H1 (cell line): ENCODE measurements around the gene PPFIA2. TPM values are rescaled to one million over a fixed set of nuclear protein-coding genes. Genes with fewer than 3 reads are reported as not detected.

ENCODE experiments used
- CTCF ChIA-PET: fragments of 300-600 bp; sonication (Branson Sonifier 250); formaldehyde crosslinking; loops from one replicate; lab custom pipeline; 2021; ENCODE audit not compliant: partially characterized antibody; lab: Charles Lee
- POLR2A ChIA-PET: fragments of 300-600 bp; sonication (Branson Sonifier 250); formaldehyde crosslinking; loops from one replicate; lab custom pipeline; 2021; ENCODE audit warnings: inconsistent platforms; ENCODE audit not compliant: partially characterized antibody; lab: Charles Lee
- DNase-seq, 2 experiments: peaks; one replicate each; pipeline versions ENCODE4 v3.0.0 to v3.0.0-alpha.2; 2010 to 2022; ENCODE audit warnings: low spot score in 2 of 2, low read depth in 1 of 2, mixed read lengths in 1 of 2
- FAIRE-seq: peaks from 2 replicates; lab custom pipeline; 2011; peaks lifted over from hg19 to GRCh38; lab: Jason Lieb, UNC
- H2AFZ ChIP-seq: 2 replicates; pipeline ENCODE4 v1.8.1; 2012; ENCODE audit warnings: low read length, inconsistent platforms
- H2AK5ac ChIP-seq: 2 replicates; pipeline ENCODE4 v1.6.1; 2013; ENCODE audit warnings: low read depth, low read length
- H2BK120ac ChIP-seq: replicated peaks from 2 replicates; pipeline ENCODE3; 2013; ENCODE audit warnings: low read depth, low read length, inconsistent platforms
- H2BK12ac ChIP-seq: 2 replicates; pipeline ENCODE4 v1.6.1; 2013; ENCODE audit warnings: low read depth, low read length
- H2BK15ac ChIP-seq: 2 replicates; pipeline ENCODE4 v1.6.1; 2013; ENCODE audit warnings: low read length
- H2BK20ac ChIP-seq: 2 replicates; pipeline ENCODE4 v1.6.1; 2013; ENCODE audit warnings: low read length
- H2BK5ac ChIP-seq: 2 replicates; pipeline ENCODE4 v1.6.1; 2013; ENCODE audit warnings: low read depth, low read length
- H3K14ac ChIP-seq: 2 replicates; pipeline ENCODE4 v1.6.1; 2013; ENCODE audit warnings: inconsistent platforms; ENCODE audit not compliant: insufficient read length
- H3K18ac ChIP-seq: 2 replicates; pipeline ENCODE4 v1.6.1; 2013; ENCODE audit warnings: low read length; ENCODE audit errors: extremely low read depth
- H3K23ac ChIP-seq: 2 replicates; pipeline ENCODE4 v1.6.1; 2013; ENCODE audit warnings: inconsistent platforms; ENCODE audit not compliant: insufficient read length
- H3K23me2 ChIP-seq: 2 replicates; pipeline ENCODE4 v1.6.1; 2013; ENCODE audit warnings: low read depth, low read length
- H3K27ac ChIP-seq: 2 replicates; pipeline ENCODE4 v1.6.1; 2011; ENCODE audit warnings: low read depth, low read length, inconsistent platforms
- H3K27me3 ChIP-seq, 4 experiments: replicated peaks in 1 of 4; 1 replicate in 1 of 4; 2 replicates in 3 of 4; pipeline versions ENCODE4 v1.6.1 to v1.8.1; 2011 to 2013; ENCODE audit warnings: low read length in 3 of 4, mild to moderate bottlenecking in 3 of 4, inconsistent platforms in 2 of 4, mixed read lengths in 2 of 4, moderate library complexity in 1 of 4; ENCODE audit not compliant: control insufficient read depth in 3 of 4, insufficient read depth in 3 of 4; ENCODE audit errors: extremely low read depth in 1 of 4
- H3K36me3 ChIP-seq, 4 experiments: 2 replicates each; pipeline versions ENCODE4 v1.6.1 to v1.8.1; 2011 to 2013; ENCODE audit warnings: mild to moderate bottlenecking in 4 of 4, low read length in 3 of 4, moderate library complexity in 2 of 4, control low read depth in 1 of 4, inconsistent platforms in 1 of 4; ENCODE audit not compliant: insufficient read depth in 4 of 4, control insufficient read depth in 2 of 4
- H3K4ac ChIP-seq: replicated peaks from 2 replicates; pipeline ENCODE3; 2013; ENCODE audit warnings: low read length, low read depth, mixed read lengths, inconsistent platforms; ENCODE audit not compliant: insufficient read length
- H3K4me1 ChIP-seq, 4 experiments: replicated peaks in 1 of 4; 1 replicate in 1 of 4; 2 replicates in 3 of 4; pipeline versions ENCODE4 v1.6.1 to v1.8.1; 2011 to 2013; ENCODE audit warnings: low read length in 3 of 4, inconsistent platforms in 2 of 4, mixed read lengths in 1 of 4; ENCODE audit not compliant: insufficient read depth in 4 of 4, control insufficient read depth in 3 of 4
- H3K4me2 ChIP-seq, 2 experiments: 2 replicates each; pipeline versions ENCODE4 v1.6.1 to v1.8.1; 2011 to 2013; ENCODE audit warnings: low read depth in 2 of 2, low read length in 2 of 2, control low read depth in 1 of 2, inconsistent platforms in 1 of 2, mild to moderate bottlenecking in 1 of 2; ENCODE audit not compliant: insufficient read depth in 1 of 2
- H3K4me3 ChIP-seq, 4 experiments: fragments of 200-600, 300-600 bp in 1 of 4; sonication (generic), shearing (Covaris generic), sonication (Bioruptor Twin) in 1 of 4; 2 replicates each; pipeline versions ENCODE4 v1.5.1 to v1.8.1; 2011 to 2016; ENCODE audit warnings: low read length in 4 of 4, low read depth in 3 of 4, control low read depth in 2 of 4, inconsistent platforms in 2 of 4, mild to moderate bottlenecking in 2 of 4, mixed read lengths in 1 of 4, moderate library complexity in 1 of 4; ENCODE audit not compliant: insufficient read depth in 2 of 4; ENCODE audit errors: extremely low read depth in 1 of 4
- H3K56ac ChIP-seq: replicated peaks from 2 replicates; pipeline ENCODE3; 2013; ENCODE audit warnings: low read depth, mild to moderate bottlenecking, mixed read lengths, low read length, inconsistent platforms; ENCODE audit not compliant: insufficient read length
- H3K79me1 ChIP-seq: 2 replicates; pipeline ENCODE4 v1.6.1; 2013; ENCODE audit warnings: low read depth, low read length, control low read depth
- H3K79me2 ChIP-seq, 2 experiments: 2 replicates each; pipeline versions ENCODE4 v1.6.1 to v1.8.1; 2012 to 2013; ENCODE audit warnings: low read length in 2 of 2, mild to moderate bottlenecking in 2 of 2, inconsistent platforms in 1 of 2; ENCODE audit not compliant: insufficient read depth in 2 of 2, control insufficient read depth in 1 of 2
- H3K9ac ChIP-seq, 4 experiments: replicated peaks in 1 of 4; 1 replicate in 1 of 4; 2 replicates in 3 of 4; pipeline versions ENCODE4 v1.6.1 to v1.8.1; 2011 to 2013; ENCODE audit warnings: low read depth in 3 of 4, low read length in 3 of 4, control low read depth in 2 of 4, mild to moderate bottlenecking in 2 of 4, moderate library complexity in 2 of 4, inconsistent platforms in 1 of 4; ENCODE audit errors: extremely low read depth in 1 of 4
- H3K9me3 ChIP-seq, 2 experiments: 2 replicates each; pipeline versions ENCODE4 v1.6.1 to v1.8.1; 2012 to 2013; ENCODE audit warnings: mild to moderate bottlenecking in 2 of 2, moderate library complexity in 2 of 2, control low read depth in 1 of 2, inconsistent platforms in 1 of 2, low read depth in 1 of 2, low read length in 1 of 2, mixed read lengths in 1 of 2; ENCODE audit not compliant: insufficient read depth in 2 of 2
- H4K20me1 ChIP-seq, 2 experiments: replicated peaks in 1 of 2; 2 replicates each; pipeline versions ENCODE3 to v1.8.1; 2011 to 2013; ENCODE audit warnings: inconsistent platforms in 2 of 2, low read length in 2 of 2, mild to moderate bottlenecking in 1 of 2; ENCODE audit not compliant: insufficient read depth in 2 of 2, control insufficient read depth in 1 of 2
- H4K5ac ChIP-seq: 2 replicates; pipeline ENCODE4 v1.6.1; 2013; ENCODE audit warnings: low read length, low read depth, mixed read lengths, inconsistent platforms; ENCODE audit not compliant: insufficient read length
- H4K8ac ChIP-seq: 2 replicates; pipeline ENCODE4 v1.8.0; 2013; ENCODE audit warnings: mild to moderate bottlenecking, moderate library complexity, low read length, inconsistent platforms; ENCODE audit not compliant: insufficient read depth; ENCODE audit errors: extremely low read depth
- H4K91ac ChIP-seq: replicated peaks from 2 replicates; pipeline ENCODE3; 2013; ENCODE audit warnings: low read length, mixed read lengths, inconsistent platforms; ENCODE audit not compliant: insufficient read length
- CTBP2 ChIP-seq: IDR thresholded peaks from 2 replicates; pipeline ENCODE4 v1.7.0; 2011; ENCODE audit warnings: borderline replicate concordance, mild to moderate bottlenecking, moderate library complexity, mixed read lengths, low read length; ENCODE audit not compliant: insufficient read depth, insufficient read length
- GABPA ChIP-seq: IDR thresholded peaks from 2 replicates; pipeline ENCODE4 v1.6.1; 2011; ENCODE audit warnings: mild to moderate bottlenecking, low read length, moderate library complexity, borderline replicate concordance; ENCODE audit not compliant: insufficient read depth
- HDAC6 ChIP-seq: IDR thresholded peaks from one replicate; pipeline ENCODE4 v1.7.1; 2012; ENCODE audit warnings: low read depth, mild to moderate bottlenecking, inconsistent platforms, low read length, moderate library complexity
- JUND ChIP-seq: IDR thresholded peaks from 2 replicates; pipeline ENCODE4 v1.6.1; 2011; ENCODE audit warnings: mild to moderate bottlenecking, improper control_type of control experiment, low read length
- KDM1A ChIP-seq: fragments of 200-600, 300-600 bp; sonication (generic); IDR thresholded peaks from 2 replicates; pipeline ENCODE4 v1.7.1; 2016; ENCODE audit warnings: mild to moderate bottlenecking, low read length, borderline replicate concordance
- NRF1 ChIP-seq: IDR thresholded peaks from 2 replicates; pipeline ENCODE4 v1.6.1; 2011; ENCODE audit warnings: mild to moderate bottlenecking, low read depth, low read length, improper control_type of control experiment
- POLR2A ChIP-seq, 2 experiments: IDR thresholded peaks; 1 replicate in 1 of 2; 2 replicates in 1 of 2; pipeline ENCODE4 v1.6.1; 2011; ENCODE audit warnings: low read depth in 2 of 2, low read length in 2 of 2, mild to moderate bottlenecking in 2 of 2; ENCODE audit errors: control extremely low read depth in 1 of 2
- RNF2 ChIP-seq: fragments of 200-900, 300-1000 bp; sonication (generic); IDR thresholded peaks from 2 replicates; pipeline ENCODE4 v1.7.1; 2016; ENCODE audit warnings: borderline replicate concordance, low read depth, mild to moderate bottlenecking, antibody characterized with exemption, low read length; ENCODE audit not compliant: poor library complexity, severe bottlenecking; ENCODE audit errors: missing control alignments
- SIRT6 ChIP-seq: IDR thresholded peaks from one replicate; pipeline ENCODE4 v1.7.1; 2012; ENCODE audit warnings: low read length, inconsistent platforms
- SUZ12 ChIP-seq: fragments of 200-600 bp; sonication (generic); IDR thresholded peaks from 2 replicates; pipeline ENCODE4 v1.6.1; 2012; ENCODE audit warnings: mild to moderate bottlenecking, inconsistent platforms, low read length, moderate library complexity, mixed read lengths
- TAF1 ChIP-seq: IDR thresholded peaks from 2 replicates; pipeline ENCODE4 v1.6.1; 2011; ENCODE audit warnings: mild to moderate bottlenecking, low read depth, low read length
- TBP ChIP-seq: IDR thresholded peaks from 2 replicates; pipeline ENCODE4 v1.6.1; 2011; ENCODE audit warnings: low read depth, low read length, improper control_type of control experiment
- WGBS, 2 experiments: shearing (Covaris generic) in 1 of 2; methylation state at CpG; one replicate each; pipeline versions ENCODE4 v1.1.6 to v1.1.7; 2013 to 2015; ENCODE audit warnings: low lambda C conversion rate in 2 of 2, mixed read lengths in 2 of 2, inconsistent platforms in 1 of 2, low coverage in 1 of 2, missing lambda C conversion rate in 1 of 2; ENCODE audit not compliant: insufficient replicate concordance in 2 of 2, insufficient coverage in 1 of 2, insufficient read length in 1 of 2; ENCODE audit errors: extremely low coverage in 1 of 2, missing lambda C conversion rate in 1 of 2; 5-methylcytosine and 5-hydroxymethylcytosine counted together
- polyA plus RNA-seq, 7 experiments: library from polyadenylated mRNA; depleted of rRNA in 3 of 7; stranded (reverse) in 5 of 7; unstranded in 2 of 7; fragments of >200 nt in 5 of 7; fragments of 200-250 nt in 2 of 7; gene quantifications; 1 replicate in 5 of 7; 2 replicates in 1 of 7; 4 replicates in 1 of 7; pipeline versions ENCODE4 v1.2.1 to v1.2.3, GENCODE V29; 2011 to 2013; ENCODE audit warnings: missing spikeins in 2 of 7, mixed read lengths in 2 of 7
- total RNA-seq: library from RNA; stranded (reverse); fragmentation: NEBNext Ultra II Directional; extraction: Animal tissue kit (Norgen Biotek cat#: 25700); gene quantifications from 2 replicates; pipeline ENCODE4 v1.2.1, GENCODE V29; 2021
- TF ChIP-seq, protein P1 (sequence below): IDR thresholded peaks from 2 replicates; pipeline ENCODE4 v1.6.1; 2011; ENCODE audit warnings: low read depth, mild to moderate bottlenecking, low read length; ENCODE audit not compliant: insufficient read depth

The PPFIA2 gene
- total and polyA plus RNA-seq, 2 of the 8 experiments (the other 6 are each of a cell fraction or from before 2014, with no cell fraction given): 1.2 to 1.8 TPM

DNA sequence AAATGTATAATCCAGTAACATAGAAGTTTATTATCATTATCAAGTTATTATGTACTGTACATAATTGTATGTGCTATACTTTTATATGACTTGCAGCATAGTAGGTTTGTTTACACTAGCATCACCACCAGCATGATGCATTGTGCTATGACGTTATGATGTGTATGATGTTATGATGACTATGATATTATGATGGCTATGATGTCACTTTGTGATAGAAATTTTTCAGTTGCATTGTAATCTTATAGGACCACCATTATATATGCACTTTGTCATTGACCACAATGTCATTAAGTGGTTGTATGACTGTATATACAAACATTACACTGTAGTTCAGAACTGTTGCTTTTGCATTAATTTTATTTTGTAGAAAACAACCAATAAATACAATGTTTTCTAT, 173.4 kb downstream of the PPFIA2 start:
- Histone ChIP-seq H3K56ac (no peak overlapping the region), H3K4me1 (no peaks in the 10 kb centered on the region)
- FAIRE-seq: no peak

More for the DNA sequence above, 173.4 kb downstream of the PPFIA2 start:
- Histone ChIP-seq H3K4ac (no peak overlapping the region), H2AFZ (no peak overlapping the region), H2BK12ac (no peak overlapping the region), H4K20me1 (no peaks in the 10 kb centered on the region), H3K18ac (no peak overlapping the region), H2BK5ac (no peak overlapping the region), H4K5ac (no peak overlapping the region)
- DNase-seq: no peak
- ChIA-PET POLR2A (no interaction called here), CTCF (no interaction called here)
- TF ChIP-seq CTBP2 (no peak), JUND (no peak), TBP (no peak), TAF1 (no peak), POLR2A (IDR thresholded peaks at IDR 0.05; ENCODE audit: control extremely low read depth in 1 of 2, low read depth in 2 of 2, low read length in 2 of 2) (no peak), KDM1A (no peak), HDAC6 (no peak), RNF2 (no peak), GABPA (no peak), NRF1 (no peak), SIRT6 (no peak), SUZ12 (no peak)
- TF ChIP-seq, protein P1, sequence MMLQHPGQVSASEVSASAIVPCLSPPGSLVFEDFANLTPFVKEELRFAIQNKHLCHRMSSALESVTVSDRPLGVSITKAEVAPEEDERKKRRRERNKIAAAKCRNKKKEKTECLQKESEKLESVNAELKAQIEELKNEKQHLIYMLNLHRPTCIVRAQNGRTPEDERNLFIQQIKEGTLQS: no peak
- TF ChIP-seq, all 59 proteins: peak for 0
- Histone ChIP-seq H3K4me2 (no peak overlapping the region), H3K27ac (no peak overlapping the region), H3K9ac (no peak overlapping the region), H3K23me2 (no peaks in the 10 kb centered on the region), H3K14ac (no peak overlapping the region), H3K79me2 (no peaks in the 10 kb centered on the region), H3K4me3 (no peak overlapping the region), H2BK15ac (no peak overlapping the region), H2AK5ac (no peak overlapping the region), H2BK20ac (no peak overlapping the region), H3K27me3 (no peaks in the 10 kb centered on the region), H3K36me3 (no peaks in the 10 kb centered on the region), H3K23ac (no peak overlapping the region), H3K79me1 (no peaks in the 10 kb centered on the region), H4K91ac (no peak overlapping the region), H2BK120ac (no peak overlapping the region), H3K9me3 (0 out of 4 replicates have a peak, but pooled peaks cover 0 to 4% of the 10 kb centered on the region in 2 experiments), H4K8ac (no peak overlapping the region)
- 92% methylated on average over 1 of the region's 1 CpG; no CpG with 5 or more reads in 1 of the 2 experiments for WGBS, 2 experiments
